Fibroblast of pulmonary artery (primary cell): ENCODE data around the gene WDR86.

ENCODE experiments used
- DNase-seq: peaks from one replicate; pipeline ENCODE4 v3.0.0-alpha.2; 2010; ENCODE audit warnings: low read depth
- H3K4me3 ChIP-seq: replicated peaks from 2 replicates; pipeline ENCODE4 v1.5.1; 2011; ENCODE audit warnings: low read depth, mild to moderate bottlenecking, control low read depth, low read length, moderate library complexity
- TF ChIP-seq, protein P1 (sequence below): IDR thresholded peaks from 2 replicates; pipeline ENCODE4 v1.5.1; 2011; ENCODE audit warnings: mild to moderate bottlenecking, control low read depth, low read length, inconsistent platforms; ENCODE audit errors: missing control alignments

Gene WDR86

DNA sequence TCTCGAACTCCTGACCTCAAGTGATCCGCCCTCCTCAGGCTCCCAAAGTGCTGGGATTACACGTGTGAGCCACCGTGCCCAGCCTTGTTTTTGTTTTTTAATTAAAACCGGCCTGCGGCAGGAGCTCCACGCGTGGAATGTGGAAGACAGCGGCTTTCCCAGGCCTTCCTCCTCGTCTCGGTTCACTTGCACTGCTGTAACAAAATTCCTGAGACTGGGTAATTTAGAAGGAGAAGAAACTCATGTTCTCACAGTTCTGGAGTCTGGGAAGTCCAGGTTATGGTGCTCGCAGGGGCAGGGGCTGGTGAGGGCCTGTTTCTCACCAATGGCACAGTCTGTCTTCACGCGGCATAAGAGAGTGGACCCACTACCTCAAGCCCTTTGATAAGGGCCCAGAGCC, 44.5 kb upstream of the WDR86 start:
- no peak for DNase-seq
- TF ChIP-seq, protein P1, sequence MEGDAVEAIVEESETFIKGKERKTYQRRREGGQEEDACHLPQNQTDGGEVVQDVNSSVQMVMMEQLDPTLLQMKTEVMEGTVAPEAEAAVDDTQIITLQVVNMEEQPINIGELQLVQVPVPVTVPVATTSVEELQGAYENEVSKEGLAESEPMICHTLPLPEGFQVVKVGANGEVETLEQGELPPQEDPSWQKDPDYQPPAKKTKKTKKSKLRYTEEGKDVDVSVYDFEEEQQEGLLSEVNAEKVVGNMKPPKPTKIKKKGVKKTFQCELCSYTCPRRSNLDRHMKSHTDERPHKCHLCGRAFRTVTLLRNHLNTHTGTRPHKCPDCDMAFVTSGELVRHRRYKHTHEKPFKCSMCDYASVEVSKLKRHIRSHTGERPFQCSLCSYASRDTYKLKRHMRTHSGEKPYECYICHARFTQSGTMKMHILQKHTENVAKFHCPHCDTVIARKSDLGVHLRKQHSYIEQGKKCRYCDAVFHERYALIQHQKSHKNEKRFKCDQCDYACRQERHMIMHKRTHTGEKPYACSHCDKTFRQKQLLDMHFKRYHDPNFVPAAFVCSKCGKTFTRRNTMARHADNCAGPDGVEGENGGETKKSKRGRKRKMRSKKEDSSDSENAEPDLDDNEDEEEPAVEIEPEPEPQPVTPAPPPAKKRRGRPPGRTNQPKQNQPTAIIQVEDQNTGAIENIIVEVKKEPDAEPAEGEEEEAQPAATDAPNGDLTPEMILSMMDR = no peak
- H3K4me3 ChIP-seq = no peak overlapping the region

DNA sequence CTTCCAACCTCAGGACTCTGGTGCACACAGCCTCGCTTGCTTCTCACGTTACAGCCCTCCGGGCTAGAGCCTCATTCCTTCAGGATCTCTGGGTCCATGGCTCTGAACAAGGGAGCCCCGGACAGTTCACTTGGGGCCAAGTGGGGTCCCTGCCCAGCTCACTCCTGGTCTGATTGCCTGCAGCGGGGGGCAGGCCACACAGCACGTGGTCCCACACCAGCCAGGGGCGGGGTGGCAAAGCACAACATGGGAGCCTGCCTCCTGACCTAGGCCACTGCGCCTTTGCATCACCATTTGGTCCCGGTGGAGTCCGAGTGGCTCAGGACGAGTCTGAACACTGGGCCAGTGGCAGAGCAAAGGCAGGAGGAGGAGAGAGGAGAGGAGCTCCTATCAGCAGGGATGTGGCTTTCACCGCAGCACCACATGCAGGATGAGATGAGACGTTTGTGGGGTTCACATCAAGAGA, 43.5 kb upstream of the WDR86 start:
- DNase-seq = no peak
- TF ChIP-seq, protein P1 = no peak
- H3K4me3 ChIP-seq = no peak overlapping the region

DNA sequence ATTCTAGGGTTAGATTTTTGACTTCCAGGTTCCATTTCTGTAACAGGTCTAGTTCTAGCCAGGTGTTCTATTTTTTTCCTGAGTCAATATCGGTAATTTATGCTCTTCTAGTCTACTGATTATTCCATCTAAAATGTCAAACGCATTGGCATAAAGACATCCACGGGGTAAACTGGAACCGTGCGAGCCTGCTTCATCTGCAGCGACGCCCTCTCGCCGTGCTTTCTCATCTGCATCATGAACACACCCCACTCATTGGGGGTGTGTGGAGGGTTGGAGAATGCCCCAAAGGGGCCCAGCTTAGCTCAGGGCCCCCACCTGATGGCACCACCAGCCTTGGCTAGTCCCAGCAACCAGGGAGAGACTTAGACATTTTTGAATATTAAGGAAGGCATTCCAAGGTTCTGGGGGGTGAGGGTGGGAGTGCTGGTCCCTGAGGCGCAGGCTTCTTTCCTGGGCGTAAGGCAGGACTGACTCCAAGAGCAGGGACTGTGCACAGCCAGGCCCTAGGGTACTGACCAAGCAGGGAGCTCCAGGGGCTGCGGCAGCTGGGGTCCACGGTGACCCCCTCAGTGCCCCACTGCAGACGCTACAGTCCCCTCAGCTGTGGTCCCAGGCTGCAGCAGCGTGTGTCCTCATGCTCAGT, 43.0 kb upstream of the WDR86 start:
- H3K4me3 ChIP-seq = no peak overlapping the region
- TF ChIP-seq, protein P1 = no peak
- DNase-seq = no peak

DNA sequence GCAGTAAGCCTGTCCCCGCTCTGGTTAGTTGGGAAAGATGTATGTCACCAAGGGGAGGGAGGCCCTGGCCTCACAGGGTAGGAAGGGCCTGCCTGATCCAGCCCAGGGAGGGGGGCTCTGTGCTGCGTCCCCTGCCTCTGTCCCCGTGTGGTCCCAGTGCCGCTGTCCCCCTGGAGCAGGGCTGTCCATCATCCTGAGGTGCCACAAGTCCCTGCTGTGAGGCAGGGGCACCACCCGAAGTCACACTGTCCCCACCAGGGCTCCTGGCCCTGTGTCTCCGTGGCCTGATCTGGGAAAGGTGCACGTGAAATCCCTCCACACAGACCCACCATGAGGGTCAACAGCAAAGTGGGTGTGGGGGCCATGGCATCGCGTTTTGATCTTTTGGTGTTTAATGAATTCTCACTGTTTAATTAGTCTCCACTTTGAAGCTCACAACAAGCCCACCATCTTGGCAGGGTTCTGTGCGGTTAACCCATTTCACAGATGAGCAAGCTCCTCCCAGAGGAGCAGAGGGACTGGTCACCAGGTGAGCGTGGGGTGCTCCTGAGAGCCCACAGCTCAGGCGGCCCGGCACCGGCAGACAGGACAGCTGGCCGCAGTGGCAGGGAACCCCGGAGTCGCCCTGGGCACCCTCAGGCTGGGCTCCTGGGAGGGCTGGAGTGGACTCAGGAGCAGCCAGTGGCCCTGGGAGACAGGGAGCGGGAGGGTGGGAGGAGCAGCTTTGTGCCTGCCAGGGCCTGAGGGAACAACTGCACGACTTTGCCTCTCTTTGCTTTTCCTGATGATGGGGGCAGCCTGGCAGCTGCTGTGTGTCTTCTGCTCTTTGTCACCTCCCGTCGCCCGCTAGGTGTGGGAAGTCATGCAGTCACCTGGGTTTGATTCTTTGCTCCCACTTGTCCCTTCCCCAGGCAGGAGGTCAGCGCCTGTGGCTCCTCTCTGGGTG, 42.1 kb upstream of the WDR86 start:
- DNase-seq = no peak
- TF ChIP-seq, protein P1 = no peak
- H3K4me3 ChIP-seq = no peak overlapping the region

DNA sequence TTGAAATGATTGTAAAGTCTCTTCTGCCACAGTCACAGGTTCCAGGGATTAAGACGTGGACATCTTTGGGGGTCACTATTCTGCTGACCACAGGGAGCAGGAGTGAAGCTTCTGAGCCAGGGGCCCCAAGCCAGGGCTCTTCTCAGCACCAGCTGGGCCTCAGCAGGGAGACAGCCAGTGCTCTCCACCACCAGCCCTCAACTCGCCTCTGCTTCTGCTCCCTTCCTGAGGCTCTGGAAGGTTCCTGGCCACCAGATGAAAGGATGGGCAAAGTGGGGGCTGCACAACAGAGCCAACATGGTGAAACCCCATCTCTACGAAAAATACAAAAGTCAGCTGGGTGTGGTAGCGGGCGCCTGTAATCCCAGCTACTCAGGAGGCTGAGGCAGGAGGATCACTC, 41.3 kb upstream of the WDR86 start:
- TF ChIP-seq, protein P1 = no peak
- DNase-seq = no peak
- H3K4me3 ChIP-seq = no peak overlapping the region

DNA sequence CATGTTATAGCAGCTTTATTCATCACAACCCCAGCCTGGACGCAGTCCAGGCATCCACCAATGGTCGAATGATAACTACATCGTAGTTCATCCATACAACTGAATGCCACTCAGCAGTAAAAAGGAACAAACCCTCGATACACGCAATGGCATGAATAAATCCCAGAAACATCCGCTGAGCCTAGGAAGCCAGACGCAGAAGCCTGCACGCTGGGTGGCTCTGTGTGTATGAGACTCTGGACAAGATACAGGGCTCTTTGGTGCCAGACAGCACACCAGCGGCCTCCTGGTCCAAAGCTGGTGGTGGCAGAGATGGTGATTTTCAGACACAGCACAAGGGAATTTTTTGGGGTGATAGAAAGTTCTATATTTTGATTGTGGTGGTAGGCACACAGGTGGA, 40.2 kb upstream of the WDR86 start:
- no peak for DNase-seq
- TF ChIP-seq, protein P1 = no peak
- H3K4me3 ChIP-seq = no peak overlapping the region
